Large intestine (tissue), 3 donors: ENCODE data around the gene MYO7A. TPM values are rescaled to one million over a fixed set of nuclear protein-coding genes. Genes with fewer than 3 reads are reported as not detected.
A peak's percentile ranks its signal among the peaks of the same experiment; 100 is the strongest.

Experiments
- DNase-seq, 2 donors: peaks; one replicate each; pipeline versions ENCODE4 v3.0.0 to v3.0.0-alpha.2; 2013
- H3K27ac ChIP-seq: one replicate; pipeline ENCODE4 v1.5.1; 2013; ENCODE audit warnings: low read length
- H3K27me3 ChIP-seq: 2 replicates; pipeline ENCODE4 v1.6.1; 2013; ENCODE audit warnings: low read length; ENCODE audit not compliant: control insufficient read depth, insufficient read depth
- H3K36me3 ChIP-seq: 2 replicates; pipeline ENCODE4 v1.6.1; 2013; ENCODE audit warnings: low read length; ENCODE audit not compliant: control insufficient read depth, insufficient read depth
- H3K4me1 ChIP-seq: one replicate; pipeline ENCODE4 v1.6.1; 2013; ENCODE audit warnings: low read length; ENCODE audit not compliant: control insufficient read depth, insufficient read depth
- H3K4me3 ChIP-seq: one replicate; pipeline ENCODE4 v1.5.1; 2013; ENCODE audit warnings: low read length
- H3K9me3 ChIP-seq: one replicate; pipeline ENCODE4 v1.6.1; 2013; ENCODE audit warnings: mild to moderate bottlenecking, low read depth, low read length, moderate library complexity; ENCODE audit not compliant: control insufficient read depth
- WGBS: methylation state at CpG from one replicate; pipeline ENCODE4 v1.1.5; 2013; ENCODE audit warnings: low lambda C conversion rate; ENCODE audit not compliant: insufficient coverage; 5-methylcytosine and 5-hydroxymethylcytosine counted together
- polyA plus RNA-seq: library from polyadenylated mRNA; unstranded; fragments of 120-200 nt; gene quantifications from one replicate; pipeline ENCODE4 v1.2.1, GENCODE V29; 2013

MYO7A gene
- polyA plus RNA-seq, 1 donor = 68.4 TPM

- no peak for DNase-seq
- no peak within 1 kb of the TSS for H3K4me3 ChIP-seq
- H3K27me3 ChIP-seq = no peaks in the 10 kb centered on the region
- no peak within 1 kb of the TSS for H3K27ac ChIP-seq
- peaks cover 9% of the 10 kb centered on the region for H3K4me1 ChIP-seq
- H3K9me3 ChIP-seq = peaks cover 3% of the 10 kb centered on the region
- H3K36me3 ChIP-seq = peaks cover 32% of the 10 kb centered on the region
- WGBS = no CpG with 5 or more reads among the region's 37 CpGs
Measured at GRCh38 chr11:77102246-77103210, 25.5 kb upstream of the MYO7A start, which contains the start of gene OMP. TSS of gene OMP (plus strand) at chr11:77102840. CDS start at chr11:77102840, 0 bp downstream.

- H3K4me1 ChIP-seq = peaks cover 17% of the 10 kb centered on the region
- H3K36me3 ChIP-seq = peaks cover 32% of the 10 kb centered on the region
- peaks cover 3% of the 10 kb centered on the region for H3K9me3 ChIP-seq
- H3K4me3 ChIP-seq = no peak overlapping the region
- no CpG with 5 or more reads among the region's 2 CpGs for WGBS
- H3K27ac ChIP-seq = no peak overlapping the region
- no peaks in the 10 kb centered on the region for H3K27me3 ChIP-seq
- no peak for DNase-seq
Measured at GRCh38 chr11:77103319-77103718, 24.7 kb upstream of the MYO7A start.

- Histone ChIP-seq H3K36me3 (peaks cover 32% of the 10 kb centered on the region), H3K4me3 (no peak overlapping the region), H3K9me3 (no peaks in the 10 kb centered on the region), H3K4me1 (peaks cover 18% of the 10 kb centered on the region), H3K27me3 (no peaks in the 10 kb centered on the region), H3K27ac (no peak overlapping the region)
- no peak for DNase-seq
- no CpG with 5 or more reads among the region's 8 CpGs for WGBS
Measured at GRCh38 chr11:77104727-77105126, 23.3 kb upstream of the MYO7A start.

DNA sequence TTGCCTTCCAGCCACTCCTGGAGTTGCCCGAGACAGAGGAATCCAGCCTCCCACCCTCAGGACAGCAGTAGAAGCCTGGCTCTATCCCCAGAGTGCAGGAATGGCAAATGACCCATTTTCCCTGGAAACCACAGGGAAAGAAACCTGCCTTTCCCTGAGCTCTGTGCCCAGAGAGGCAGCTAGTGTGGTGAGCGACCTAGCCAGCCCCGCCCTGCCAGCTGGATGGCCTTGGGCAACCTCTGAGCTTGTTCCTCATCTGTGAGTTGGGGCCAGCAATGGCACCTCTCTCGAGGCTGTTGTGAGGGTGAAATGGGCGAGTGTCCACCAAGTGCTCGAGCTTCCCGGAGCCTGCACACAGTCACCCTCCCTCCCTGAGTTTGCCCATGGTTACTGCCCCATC lies 21.7 kb upstream of the MYO7A start:
- no peak overlapping the region for H3K4me3 ChIP-seq
- peaks cover 31% of the 10 kb centered on the region for H3K36me3 ChIP-seq
- WGBS = 100% methylated on average over 1 of the region's 7 CpGs
- H3K27me3 ChIP-seq = no peaks in the 10 kb centered on the region
- no peak for DNase-seq
- H3K9me3 ChIP-seq = no peaks in the 10 kb centered on the region
- peaks cover 18% of the 10 kb centered on the region for H3K4me1 ChIP-seq
- no peak overlapping the region for H3K27ac ChIP-seq

GRCh38 chr11:77106759-77107158 lies 21.3 kb upstream of the MYO7A start:
- Histone ChIP-seq H3K27ac (no peak overlapping the region), H3K4me1 (peaks cover 18% of the 10 kb centered on the region), H3K27me3 (no peaks in the 10 kb centered on the region), H3K36me3 (peaks cover 28% of the 10 kb centered on the region), H3K4me3 (no peak overlapping the region), H3K9me3 (no peaks in the 10 kb centered on the region)
- DNase-seq = no peak
- no CpG with 5 or more reads among the region's 13 CpGs for WGBS

DNA sequence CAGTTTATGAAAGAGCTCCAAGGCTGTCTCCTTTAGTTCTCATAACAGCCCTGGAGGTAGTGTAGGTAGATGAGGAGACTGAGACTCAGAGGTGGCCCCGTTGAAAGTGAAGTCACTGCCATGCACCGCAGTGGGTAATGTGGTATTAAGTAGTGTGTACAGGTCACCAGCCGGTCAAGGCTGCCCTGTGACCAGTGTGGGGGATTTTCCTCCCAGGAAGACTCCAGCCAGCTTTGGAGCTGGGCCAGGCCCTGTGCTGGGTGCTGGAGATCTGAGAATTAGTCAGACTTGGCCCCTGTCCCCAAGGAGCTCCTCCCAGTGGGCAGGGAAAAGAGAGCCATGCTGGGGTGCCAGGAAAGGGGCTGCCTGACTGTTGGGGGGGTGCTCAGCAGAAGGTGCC lies 20.1 kb upstream of the MYO7A start:
- H3K27ac ChIP-seq = no peak overlapping the region
- H3K36me3 ChIP-seq = peaks cover 24% of the 10 kb centered on the region
- H3K4me1 ChIP-seq = peaks cover 18% of the 10 kb centered on the region
- no peaks in the 10 kb centered on the region for H3K9me3 ChIP-seq
- no peak overlapping the region for H3K4me3 ChIP-seq
- DNase-seq = peak in 1 of 2 donors; percentile 38
- WGBS = no CpG with 5 or more reads among the region's 3 CpGs
- H3K27me3 ChIP-seq = no peaks in the 10 kb centered on the region

- Histone ChIP-seq H3K27me3 (no peaks in the 10 kb centered on the region), H3K36me3 (peaks cover 19% of the 10 kb centered on the region), H3K4me1 (peaks cover 18% of the 10 kb centered on the region), H3K9me3 (no peaks in the 10 kb centered on the region), H3K27ac (no peak overlapping the region), H3K4me3 (no peak overlapping the region)
- no CpG with 5 or more reads among the region's 9 CpGs for WGBS
- peak in 1 of 2 donors; percentile 30 for DNase-seq
Measured at GRCh38 chr11:77108436-77108835, 19.6 kb upstream of the MYO7A start.

- Histone ChIP-seq H3K36me3 (peaks cover 20% of the 10 kb centered on the region), H3K4me1 (peaks cover 18% of the 10 kb centered on the region), H3K27ac (no peak overlapping the region), H3K4me3 (no peak overlapping the region), H3K27me3 (no peaks in the 10 kb centered on the region), H3K9me3 (no peaks in the 10 kb centered on the region)
- no peak for DNase-seq
- whole genome bisulfite sequencing = no CpG with 5 or more reads among the region's 11 CpGs
Measured at GRCh38 chr11:77109236-77110019, 18.6 kb upstream of the MYO7A start.

- no peak for DNase-seq
- H3K4me3 ChIP-seq = no peak overlapping the region
- WGBS = no CpG with 5 or more reads among the region's 6 CpGs
- H3K27me3 ChIP-seq = no peaks in the 10 kb centered on the region
- H3K27ac ChIP-seq = no peak overlapping the region
- H3K9me3 ChIP-seq = no peaks in the 10 kb centered on the region
- H3K36me3 ChIP-seq = peaks cover 28% of the 10 kb centered on the region
- peaks cover 15% of the 10 kb centered on the region for H3K4me1 ChIP-seq
Measured at GRCh38 chr11:77110836-77111235, 17.2 kb upstream of the MYO7A start.

GRCh38 chr11:77111277-77111676 lies 16.8 kb upstream of the MYO7A start:
- Histone ChIP-seq H3K4me3 (no peak overlapping the region), H3K27ac (no peak overlapping the region), H3K9me3 (no peaks in the 10 kb centered on the region), H3K36me3 (peaks cover 31% of the 10 kb centered on the region), H3K27me3 (no peaks in the 10 kb centered on the region), H3K4me1 (peaks cover 11% of the 10 kb centered on the region)
- no CpG with 5 or more reads among the region's 3 CpGs for WGBS
- no peak for DNase-seq
